ENCODE data around the gene F2RL3.

F2RL3 gene

DNA sequence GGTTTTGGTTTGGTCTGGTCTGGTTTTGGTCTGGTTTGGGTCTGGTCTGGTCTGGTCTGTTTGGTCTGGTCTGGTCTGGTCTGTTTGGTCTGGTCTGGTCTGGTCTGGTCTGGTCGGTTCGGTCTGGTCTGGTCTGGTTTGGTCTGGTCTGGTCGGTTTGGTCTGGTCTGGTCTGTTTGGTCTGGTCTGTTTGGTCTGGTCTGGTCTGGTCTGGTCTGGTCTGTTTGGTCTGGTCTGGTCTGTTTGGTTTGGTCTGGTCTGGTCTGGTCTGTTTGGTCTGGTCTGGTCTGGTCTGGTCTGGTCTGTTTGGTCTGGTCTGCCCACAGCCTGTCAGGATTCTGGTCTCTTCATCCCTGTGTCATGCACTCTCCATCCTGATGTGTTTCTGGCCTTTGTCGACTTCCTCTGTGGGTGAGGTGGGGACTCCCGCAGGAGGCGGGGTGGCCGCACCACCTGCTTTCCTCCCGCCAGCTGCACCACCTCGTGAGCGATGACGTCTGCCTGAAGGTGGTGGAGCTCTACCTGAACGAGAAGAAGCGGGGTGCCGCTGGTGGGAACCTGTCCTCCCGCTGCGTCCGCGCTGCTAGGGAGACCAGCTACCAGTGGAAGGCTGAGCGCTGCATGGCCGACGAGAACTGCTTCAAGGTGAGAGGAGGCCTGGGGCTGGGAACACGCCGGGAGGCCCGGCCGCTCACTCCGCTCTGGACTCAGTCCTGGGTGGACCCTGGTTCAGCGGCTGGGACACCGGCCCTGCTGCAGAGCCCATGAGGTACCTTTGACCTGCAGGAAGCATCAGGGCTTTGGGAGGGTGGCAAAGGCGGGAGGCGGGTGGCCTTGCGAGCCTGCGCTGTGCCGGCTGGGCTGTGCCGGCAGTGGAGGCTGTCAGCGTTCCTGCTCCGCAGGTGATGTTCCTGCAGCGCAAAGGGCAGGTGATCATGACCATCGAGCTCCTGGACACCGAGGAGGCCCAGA, 12.9 kb upstream of the F2RL3 start:
- no peak for DNase-seq

DNA sequence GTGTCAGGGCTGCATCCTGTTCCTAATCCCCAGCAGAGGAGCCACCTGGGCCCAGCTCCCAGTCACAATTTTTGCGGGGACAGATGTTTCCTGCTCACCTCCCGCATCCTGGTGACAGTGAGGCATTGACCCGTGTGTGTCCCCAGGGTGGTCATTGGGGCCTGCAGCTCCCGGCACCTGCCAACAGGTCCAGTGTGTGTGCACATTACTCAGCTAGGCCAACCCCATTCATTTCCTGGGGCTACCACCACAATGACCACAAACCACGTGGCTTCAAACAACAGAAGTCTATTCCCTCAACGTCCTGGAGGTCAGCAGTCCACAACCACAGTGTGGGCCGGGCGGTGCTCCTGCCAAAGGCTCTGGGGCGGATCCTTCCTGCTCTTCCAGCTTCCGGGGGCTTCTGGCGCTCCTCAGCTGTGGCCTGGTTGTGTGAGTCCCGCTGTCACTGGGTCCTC, 11.9 kb upstream of the F2RL3 start:
- DNase-seq, result no peak

- no peak for DNase-seq
Measured at GRCh38 chr19:16877581-16877980, 11.2 kb upstream of the F2RL3 start.

- DNase-seq, result no peak
Measured at GRCh38 chr19:16878181-16878965, 10.4 kb upstream of the F2RL3 start.

DNA sequence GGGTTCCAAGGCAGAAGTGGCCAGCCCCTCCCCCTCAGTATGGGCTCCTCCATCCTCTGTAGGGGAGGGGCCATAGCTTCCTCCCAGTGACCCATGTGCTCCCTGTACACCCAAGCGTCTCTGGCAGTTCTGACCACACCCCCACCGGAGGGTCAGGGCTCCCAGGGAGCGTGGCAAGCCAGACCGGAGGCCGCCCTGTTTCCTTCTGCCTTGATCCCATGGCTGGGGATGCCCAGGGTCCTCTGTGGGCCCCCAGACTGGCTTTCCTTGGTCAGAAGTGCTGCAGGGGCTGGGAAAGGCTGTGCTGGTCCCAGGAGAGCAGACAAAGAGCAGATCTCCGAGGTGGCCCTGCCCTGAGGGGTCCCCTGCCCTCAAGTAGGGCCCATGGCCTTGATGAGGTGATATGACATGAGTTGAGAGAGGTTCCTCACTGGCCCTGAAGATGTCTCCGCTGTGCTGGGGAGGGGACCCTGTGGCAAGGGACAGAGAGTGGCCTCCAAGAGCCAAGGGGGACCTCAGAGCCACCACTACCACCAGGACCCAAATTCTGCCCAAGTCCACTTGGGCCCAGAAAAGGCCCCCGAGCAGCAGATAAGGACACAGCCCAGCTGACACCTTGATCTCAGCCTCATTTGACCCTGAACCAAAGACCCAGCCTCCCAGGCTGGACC, 7.8 kb upstream of the F2RL3 start:
- DNase-seq, result no peak

- DNase-seq, result no peak
Measured at GRCh38 chr19:16882146-16882545, 6.7 kb upstream of the F2RL3 start.

GRCh38 chr19:16883522-16883921, 5.3 kb upstream of the F2RL3 start:
- DNase-seq, result no peak

DNA sequence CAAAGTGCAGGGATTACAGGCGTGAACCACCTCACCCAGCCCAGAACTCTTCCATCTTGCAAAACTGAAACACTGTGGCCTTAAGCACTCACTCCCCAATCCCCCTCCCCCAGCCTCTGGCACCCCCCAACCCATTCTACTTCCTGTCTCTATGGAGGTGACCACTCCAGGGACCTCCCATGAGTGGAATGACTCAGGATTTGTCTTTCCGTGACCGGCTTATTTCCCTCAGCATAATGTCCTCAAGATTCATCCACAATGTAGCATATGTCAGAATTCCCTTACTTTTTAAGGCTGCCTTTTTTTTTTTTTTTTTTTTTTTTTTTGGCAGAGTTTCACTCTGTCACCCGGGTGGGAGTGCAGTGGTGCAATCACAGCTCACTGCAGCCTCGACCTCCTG, 3.6 kb upstream of the F2RL3 start:
- no peak for DNase-seq

- no peak for DNase-seq
Measured at GRCh38 chr19:16886305-16886880, 2.4 kb upstream of the F2RL3 start.

- no peak for DNase-seq
Measured at GRCh38 chr19:16887353-16888265, 1.2 kb upstream of the F2RL3 start.

DNA sequence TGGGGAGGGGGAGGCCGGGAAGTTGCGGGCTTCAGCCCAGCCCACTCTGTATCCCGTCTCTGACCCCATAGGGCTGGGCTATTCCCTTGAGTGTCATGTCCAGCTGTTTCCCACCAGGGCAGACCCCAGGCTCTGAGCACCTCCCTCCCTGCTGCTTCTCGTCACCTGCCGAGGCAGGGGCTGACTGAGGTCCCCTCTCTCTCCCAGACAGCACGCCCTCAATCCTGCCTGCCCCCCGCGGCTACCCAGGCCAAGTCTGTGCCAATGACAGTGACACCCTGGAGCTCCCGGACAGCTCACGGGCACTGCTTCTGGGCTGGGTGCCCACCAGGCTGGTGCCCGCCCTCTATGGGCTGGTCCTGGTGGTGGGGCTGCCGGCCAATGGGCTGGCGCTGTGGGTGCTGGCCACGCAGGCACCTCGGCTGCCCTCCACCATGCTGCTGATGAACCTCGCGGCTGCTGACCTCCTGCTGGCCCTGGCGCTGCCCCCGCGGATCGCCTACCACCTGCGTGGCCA, 625 bp downstream of the F2RL3 start:
- DNase-seq, result no peak

DNA sequence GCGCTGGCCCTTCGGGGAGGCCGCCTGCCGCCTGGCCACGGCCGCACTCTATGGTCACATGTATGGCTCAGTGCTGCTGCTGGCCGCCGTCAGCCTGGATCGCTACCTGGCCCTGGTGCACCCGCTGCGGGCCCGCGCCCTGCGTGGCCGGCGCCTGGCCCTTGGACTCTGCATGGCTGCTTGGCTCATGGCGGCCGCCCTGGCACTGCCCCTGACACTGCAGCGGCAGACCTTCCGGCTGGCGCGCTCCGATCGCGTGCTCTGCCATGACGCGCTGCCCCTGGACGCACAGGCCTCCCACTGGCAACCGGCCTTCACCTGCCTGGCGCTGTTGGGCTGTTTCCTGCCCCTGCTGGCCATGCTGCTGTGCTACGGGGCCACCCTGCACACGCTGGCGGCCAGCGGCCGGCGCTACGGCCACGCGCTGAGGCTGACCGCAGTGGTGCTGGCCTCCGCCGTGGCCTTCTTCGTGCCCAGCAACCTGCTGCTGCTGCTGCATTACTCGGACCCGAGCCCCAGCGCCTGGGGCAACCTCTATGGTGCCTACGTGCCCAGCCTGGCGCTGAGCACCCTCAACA, 1.2 kb downstream of the F2RL3 start:
- DNase-seq, result no peak

DNA sequence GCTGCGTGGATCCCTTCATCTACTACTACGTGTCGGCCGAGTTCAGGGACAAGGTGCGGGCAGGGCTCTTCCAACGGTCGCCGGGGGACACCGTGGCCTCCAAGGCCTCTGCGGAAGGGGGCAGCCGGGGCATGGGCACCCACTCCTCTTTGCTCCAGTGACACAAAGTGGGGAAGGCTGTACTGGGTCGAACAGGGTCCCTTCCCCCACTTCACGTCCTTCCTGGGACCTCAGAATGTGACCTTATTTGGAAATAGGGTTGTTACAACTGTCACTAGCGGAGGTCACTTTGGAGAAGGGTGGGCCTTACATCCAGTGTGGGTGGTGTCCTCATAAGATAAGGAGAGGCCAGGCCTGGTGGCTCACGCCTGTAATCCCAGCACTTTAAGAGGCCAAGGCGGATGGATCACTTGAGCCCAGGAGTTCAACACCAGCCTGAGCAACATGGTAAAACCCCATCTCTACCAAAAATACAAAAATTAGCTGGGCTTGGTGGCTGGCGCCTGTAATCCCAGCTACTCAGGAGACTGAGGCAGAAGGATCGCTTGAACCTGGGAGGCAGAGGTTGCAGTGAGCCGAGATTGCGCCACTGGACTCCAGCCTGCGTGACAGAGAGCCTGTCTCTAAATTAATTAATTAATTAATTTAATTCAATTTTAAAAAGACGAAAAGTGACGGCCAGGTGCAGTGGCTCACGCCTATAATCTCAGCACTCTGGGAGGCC, 1.8 kb downstream of the F2RL3 start:
- DNase-seq, result no peak

GRCh38 chr19:16891696-16892382, 3.0 kb downstream of the F2RL3 start:
- no peak for DNase-seq

DNA sequence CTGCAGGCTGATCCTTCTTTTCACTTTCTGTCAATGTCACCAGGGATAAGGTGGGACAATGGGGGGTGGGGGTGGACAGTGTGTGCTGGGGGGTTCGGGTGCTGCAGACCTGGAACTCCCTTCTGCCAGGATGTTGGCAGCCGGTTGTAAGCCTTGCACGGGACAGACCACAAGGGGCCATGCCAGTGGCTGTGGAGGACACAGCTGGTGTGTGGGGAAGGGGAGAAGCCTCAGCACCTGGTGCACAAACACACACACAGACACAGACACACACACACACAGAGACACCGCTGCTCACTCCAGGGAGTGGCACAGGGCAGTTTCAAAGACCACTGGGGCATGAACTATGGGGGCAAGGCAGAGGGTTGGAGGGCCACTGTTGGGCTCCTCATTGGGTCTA, 3.6 kb downstream of the F2RL3 start:
- no peak for DNase-seq

GRCh38 chr19:16892868-16893685, 4.3 kb downstream of the F2RL3 start:
- no peak for DNase-seq

- DNase-seq, result no peak
Measured at GRCh38 chr19:16893686-16893989, 4.8 kb downstream of the F2RL3 start.

GRCh38 chr19:16894080-16894479, 5.3 kb downstream of the F2RL3 start:
- no peak for DNase-seq
